Measurements from ENCODE around the gene RMND1. TPM values are rescaled to one million over a fixed set of nuclear protein-coding genes. Genes with fewer than 3 reads are reported as not detected.

Gene RMND1
- 10 to 100 TPM in 1 of 2 donors, 1 to 10 TPM in 1; 9.6 to 10.6 TPM for polyA plus RNA-seq

GRCh38 chr6:151451950-151452749 is at the start of gene RMND1:
Gene RMND1 (minus strand): TSS chr6:151452126. CDS start chr6:151445811, 6,315 bp downstream.
- Histone ChIP-seq H3K27ac (ENCODE audit: low read depth in 2 of 2, low read length in 1 of 2) (peak within 1 kb of the TSS; percentile 96 to 97), H3K27me3 (ENCODE audit: control insufficient read depth in 1 of 2, insufficient read depth in 2 of 2, low read length in 2 of 2) (no peaks in the 10 kb centered on the region), H3K36me3 (ENCODE audit: control insufficient read depth in 2 of 2, insufficient read depth in 2 of 2, low read length in 1 of 2) (peaks cover 0 to 4% of the 10 kb centered on the region in 2 donors), H3K4me3 (ENCODE audit: low read depth in 1 of 2, low read length in 2 of 2) (peak within 1 kb of the TSS; percentile 76 to 95), H3K9me3 (ENCODE audit: control insufficient read depth in 2 of 2, insufficient read depth in 1 of 2, low read depth in 1 of 2, low read length in 1 of 2) (no peaks in the 10 kb centered on the region), H3K4me1 (ENCODE audit: control insufficient read depth in 2 of 2, insufficient read depth in 2 of 2, low read length in 1 of 2) (no peaks in the 10 kb centered on the region)
- 0% methylated on average over 73 to 74 of the region's 74 CpGs for WGBS, 2 donors

GRCh38 chr6:151499551-151499950 is 47.6 kb upstream of the RMND1 start:
- 78 to 79% methylated on average over 5 of the region's 5 CpGs for WGBS, 2 donors
- Histone ChIP-seq H3K27ac (ENCODE audit: low read depth in 2 of 2, low read length in 1 of 2) (no peak overlapping the region), H3K9me3 (ENCODE audit: control insufficient read depth in 2 of 2, insufficient read depth in 1 of 2, low read depth in 1 of 2, low read length in 1 of 2) (no peaks in the 10 kb centered on the region), H3K4me1 (ENCODE audit: control insufficient read depth in 2 of 2, insufficient read depth in 2 of 2, low read length in 1 of 2) (peaks cover 0 to 2% of the 10 kb centered on the region in 2 donors), H3K36me3 (ENCODE audit: control insufficient read depth in 2 of 2, insufficient read depth in 2 of 2, low read length in 1 of 2) (no peaks in the 10 kb centered on the region), H3K4me3 (ENCODE audit: low read depth in 1 of 2, low read length in 2 of 2) (no peak overlapping the region), H3K27me3 (ENCODE audit: control insufficient read depth in 1 of 2, insufficient read depth in 2 of 2, low read length in 2 of 2) (peaks cover 0 to 2% of the 10 kb centered on the region in 2 donors)

DNA sequence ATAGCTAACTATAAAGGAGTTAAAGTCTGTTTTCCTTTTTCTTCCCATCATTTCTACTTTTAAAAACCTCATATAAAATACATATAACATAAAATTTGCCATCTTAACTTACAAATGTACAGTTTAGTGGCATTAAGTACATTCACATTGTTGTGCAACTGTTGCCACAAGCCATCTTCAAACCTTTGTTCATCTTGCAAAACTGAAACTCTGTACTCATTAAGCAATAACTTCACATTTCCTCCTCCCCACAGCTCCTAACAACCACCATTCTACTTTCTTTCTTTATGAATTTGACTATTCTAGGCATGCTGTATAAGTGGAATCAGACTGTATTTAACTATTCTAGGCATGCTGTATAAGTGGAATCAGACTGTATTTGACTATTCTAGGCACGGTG is 46.4 kb upstream of the RMND1 start:
- Histone ChIP-seq H3K36me3 (ENCODE audit: control insufficient read depth in 2 of 2, insufficient read depth in 2 of 2, low read length in 1 of 2) (no peaks in the 10 kb centered on the region), H3K27me3 (ENCODE audit: control insufficient read depth in 1 of 2, insufficient read depth in 2 of 2, low read length in 2 of 2) (peaks cover 0 to 2% of the 10 kb centered on the region in 2 donors), H3K27ac (ENCODE audit: low read depth in 2 of 2, low read length in 1 of 2) (no peak overlapping the region), H3K9me3 (ENCODE audit: control insufficient read depth in 2 of 2, insufficient read depth in 1 of 2, low read depth in 1 of 2, low read length in 1 of 2) (no peaks in the 10 kb centered on the region), H3K4me1 (ENCODE audit: control insufficient read depth in 2 of 2, insufficient read depth in 2 of 2, low read length in 1 of 2) (peaks cover 2 to 6% of the 10 kb centered on the region in 2 donors), H3K4me3 (ENCODE audit: low read depth in 1 of 2, low read length in 2 of 2) (no peak overlapping the region)
- WGBS, 2 donors = 91 to 93% methylated on average over 1 of the region's 1 CpG

GRCh38 chr6:151497905-151498304 is 46.0 kb upstream of the RMND1 start:
- Histone ChIP-seq H3K36me3 (ENCODE audit: control insufficient read depth in 2 of 2, insufficient read depth in 2 of 2, low read length in 1 of 2) (no peaks in the 10 kb centered on the region), H3K27ac (ENCODE audit: low read depth in 2 of 2, low read length in 1 of 2) (no peak overlapping the region), H3K4me1 (ENCODE audit: control insufficient read depth in 2 of 2, insufficient read depth in 2 of 2, low read length in 1 of 2) (peaks cover 2 to 6% of the 10 kb centered on the region in 2 donors), H3K9me3 (ENCODE audit: control insufficient read depth in 2 of 2, insufficient read depth in 1 of 2, low read depth in 1 of 2, low read length in 1 of 2) (no peaks in the 10 kb centered on the region), H3K4me3 (ENCODE audit: low read depth in 1 of 2, low read length in 2 of 2) (no peak overlapping the region), H3K27me3 (ENCODE audit: control insufficient read depth in 1 of 2, insufficient read depth in 2 of 2, low read length in 2 of 2) (peaks cover 0 to 2% of the 10 kb centered on the region in 2 donors)

DNA sequence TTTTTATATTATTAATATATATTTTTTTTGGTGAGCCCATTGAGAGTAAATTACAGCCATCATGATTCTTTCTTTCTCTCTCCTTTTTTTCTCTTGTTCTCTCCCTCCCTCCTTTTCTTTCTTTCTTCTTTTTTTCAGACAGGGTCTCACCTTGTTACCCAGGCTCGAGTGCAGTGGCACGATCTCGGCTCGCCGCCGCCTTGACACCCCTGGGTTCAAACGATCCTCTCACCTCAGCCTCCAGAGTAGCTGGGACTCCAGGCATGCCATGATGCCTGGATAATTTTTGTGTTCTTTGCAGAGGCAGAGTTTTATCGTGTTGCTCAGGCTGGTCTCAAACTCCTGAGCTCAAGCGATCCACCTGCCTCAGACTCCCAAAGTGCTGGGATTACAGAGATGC is 43.5 kb upstream of the RMND1 start:
- WGBS, 2 donors = 89 to 90% methylated on average over 9 of the region's 9 CpGs
- Histone ChIP-seq H3K4me1 (ENCODE audit: control insufficient read depth in 2 of 2, insufficient read depth in 2 of 2, low read length in 1 of 2) (peaks cover 2 to 6% of the 10 kb centered on the region in 2 donors), H3K9me3 (ENCODE audit: control insufficient read depth in 2 of 2, insufficient read depth in 1 of 2, low read depth in 1 of 2, low read length in 1 of 2) (no peaks in the 10 kb centered on the region), H3K27me3 (ENCODE audit: control insufficient read depth in 1 of 2, insufficient read depth in 2 of 2, low read length in 2 of 2) (peaks cover 0 to 2% of the 10 kb centered on the region in 2 donors), H3K4me3 (ENCODE audit: low read depth in 1 of 2, low read length in 2 of 2) (no peak overlapping the region), H3K27ac (ENCODE audit: low read depth in 2 of 2, low read length in 1 of 2) (no peak overlapping the region), H3K36me3 (ENCODE audit: control insufficient read depth in 2 of 2, insufficient read depth in 2 of 2, low read length in 1 of 2) (no peaks in the 10 kb centered on the region)

DNA sequence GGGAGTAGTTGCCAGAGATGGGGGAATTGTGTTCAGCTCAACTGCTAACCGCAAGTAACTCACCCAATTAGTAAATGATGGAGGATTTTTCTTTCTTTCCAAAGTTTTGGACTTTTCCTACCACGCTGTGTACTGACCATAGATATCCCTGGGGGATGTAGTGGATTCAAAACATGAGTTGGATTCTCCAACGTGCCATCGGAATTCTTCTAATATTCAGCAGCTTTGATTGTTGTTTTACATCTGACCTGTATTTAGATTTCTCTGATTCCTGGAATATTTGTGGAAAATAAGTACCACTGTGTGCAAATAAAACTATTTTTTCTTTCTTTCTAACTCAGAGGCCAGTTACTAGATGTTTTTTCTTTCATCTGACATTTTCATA is 43.0 kb upstream of the RMND1 start:
- WGBS, 2 donors = 24 to 39% methylated on average over 4 of the region's 4 CpGs
- Histone ChIP-seq H3K27ac (ENCODE audit: low read depth in 2 of 2, low read length in 1 of 2) (no peak overlapping the region), H3K9me3 (ENCODE audit: control insufficient read depth in 2 of 2, insufficient read depth in 1 of 2, low read depth in 1 of 2, low read length in 1 of 2) (no peaks in the 10 kb centered on the region), H3K36me3 (ENCODE audit: control insufficient read depth in 2 of 2, insufficient read depth in 2 of 2, low read length in 1 of 2) (no peaks in the 10 kb centered on the region), H3K4me1 (ENCODE audit: control insufficient read depth in 2 of 2, insufficient read depth in 2 of 2, low read length in 1 of 2) (peaks cover 2 to 6% of the 10 kb centered on the region in 2 donors), H3K4me3 (ENCODE audit: low read depth in 1 of 2, low read length in 2 of 2) (peak overlapping the region; percentile 48 to 56), H3K27me3 (ENCODE audit: control insufficient read depth in 1 of 2, insufficient read depth in 2 of 2, low read length in 2 of 2) (peaks cover 0 to 2% of the 10 kb centered on the region in 2 donors)

- Histone ChIP-seq H3K4me1 (ENCODE audit: control insufficient read depth in 2 of 2, insufficient read depth in 2 of 2, low read length in 1 of 2) (peaks cover 2 to 6% of the 10 kb centered on the region in 2 donors), H3K36me3 (ENCODE audit: control insufficient read depth in 2 of 2, insufficient read depth in 2 of 2, low read length in 1 of 2) (no peaks in the 10 kb centered on the region), H3K4me3 (ENCODE audit: low read depth in 1 of 2, low read length in 2 of 2) (peak overlapping the region; percentile 48 to 56), H3K27ac (ENCODE audit: low read depth in 2 of 2, low read length in 1 of 2) (peak overlapping the region; percentile 15 to 24), H3K9me3 (ENCODE audit: control insufficient read depth in 2 of 2, insufficient read depth in 1 of 2, low read depth in 1 of 2, low read length in 1 of 2) (no peaks in the 10 kb centered on the region), H3K27me3 (ENCODE audit: control insufficient read depth in 1 of 2, insufficient read depth in 2 of 2, low read length in 2 of 2) (peaks cover 0 to 2% of the 10 kb centered on the region in 2 donors)
- WGBS, 2 donors = 2 to 3% methylated on average over 42 to 43 of the region's 43 CpGs
These were observed 42.5 kb upstream of the RMND1 start for GRCh38 chr6:151494235-151494935.

- Histone ChIP-seq H3K27me3 (ENCODE audit: control insufficient read depth in 1 of 2, insufficient read depth in 2 of 2, low read length in 2 of 2) (peaks cover 0 to 2% of the 10 kb centered on the region in 2 donors), H3K9me3 (ENCODE audit: control insufficient read depth in 2 of 2, insufficient read depth in 1 of 2, low read depth in 1 of 2, low read length in 1 of 2) (no peaks in the 10 kb centered on the region), H3K27ac (ENCODE audit: low read depth in 2 of 2, low read length in 1 of 2) (peak within 1 kb of the TSS; percentile 15 to 24), H3K36me3 (ENCODE audit: control insufficient read depth in 2 of 2, insufficient read depth in 2 of 2, low read length in 1 of 2) (no peaks in the 10 kb centered on the region), H3K4me3 (ENCODE audit: low read depth in 1 of 2, low read length in 2 of 2) (peak within 1 kb of the TSS; percentile 48 to 56), H3K4me1 (ENCODE audit: control insufficient read depth in 2 of 2, insufficient read depth in 2 of 2, low read length in 1 of 2) (peaks cover 2 to 6% of the 10 kb centered on the region in 2 donors)
- 0 to 1% methylated on average over 58 of the region's 58 CpGs for WGBS, 2 donors
These were observed 41.9 kb upstream of the RMND1 start, which contains the start of gene CCDC170 for GRCh38 chr6:151493804-151494234. Gene CCDC170 (plus strand): TSS chr6:151494017. CDS start chr6:151494129, 112 bp downstream.

DNA sequence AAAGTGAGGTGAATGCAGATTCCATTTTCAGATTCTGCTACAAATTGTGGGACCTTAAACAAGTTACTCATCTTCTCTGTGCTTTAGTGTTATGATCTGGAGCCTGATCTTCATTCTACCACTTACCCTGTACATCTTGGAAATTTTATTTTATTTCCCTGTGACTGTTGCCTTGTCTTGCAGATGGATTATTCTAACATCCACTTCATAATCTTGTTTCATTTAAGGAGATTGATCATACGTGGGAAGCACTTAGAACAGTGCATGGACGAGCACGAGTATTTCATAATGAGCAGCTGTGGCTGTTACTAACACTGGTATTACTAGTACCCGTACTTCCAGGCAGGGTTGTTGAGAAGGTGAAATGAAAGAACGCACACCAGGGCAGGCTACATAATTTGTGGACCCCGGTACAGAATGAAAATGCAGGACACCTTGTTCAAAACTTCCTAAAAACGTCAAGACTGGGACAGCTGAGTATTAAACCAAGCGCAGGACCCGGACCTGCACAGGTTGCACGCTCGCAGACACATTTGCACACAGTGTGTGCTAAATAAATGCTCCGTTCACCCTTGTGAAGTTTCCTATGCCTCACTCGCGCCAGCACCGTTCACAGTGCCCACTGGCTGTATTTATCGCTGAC is 41.4 kb upstream of the RMND1 start:
- H3K27me3 ChIP-seq (ENCODE audit: control insufficient read depth in 1 of 2, insufficient read depth in 2 of 2, low read length in 2 of 2) = peaks cover 0 to 2% of the 10 kb centered on the region in 2 donors
- 35 to 46% methylated on average over 16 of the region's 16 CpGs for WGBS, 2 donors
- H3K4me3 ChIP-seq (ENCODE audit: low read depth in 1 of 2, low read length in 2 of 2) = peak overlapping the region; percentile 48 to 56
- no peaks in the 10 kb centered on the region for H3K36me3 ChIP-seq (ENCODE audit: control insufficient read depth in 2 of 2, insufficient read depth in 2 of 2, low read length in 1 of 2)
- no peaks in the 10 kb centered on the region for H3K9me3 ChIP-seq (ENCODE audit: control insufficient read depth in 2 of 2, insufficient read depth in 1 of 2, low read depth in 1 of 2, low read length in 1 of 2)
- H3K27ac ChIP-seq (ENCODE audit: low read depth in 2 of 2, low read length in 1 of 2) = peak overlapping the region in 1 of 2 donors; percentile 9
- H3K4me1 ChIP-seq (ENCODE audit: control insufficient read depth in 2 of 2, insufficient read depth in 2 of 2, low read length in 1 of 2) = peaks cover 2 to 6% of the 10 kb centered on the region in 2 donors

Measured in esophagus (tissue), 2 donors.